NCI-H1930 (cell line): ENCODE data around the gene TPSB2.
A peak's percentile ranks its signal among the peaks of the same experiment; 100 is the strongest.

ENCODE experiments used
- DNase-seq, 2 experiments: peaks; one replicate each; lab custom pipeline; 2025; lab: John Stamatoyannopoulos, UW

The TPSB2 gene

GRCh38 chr16:1218930-1219611, 10.9 kb downstream of the TPSB2 start:
- DNase-seq: no peak

DNA sequence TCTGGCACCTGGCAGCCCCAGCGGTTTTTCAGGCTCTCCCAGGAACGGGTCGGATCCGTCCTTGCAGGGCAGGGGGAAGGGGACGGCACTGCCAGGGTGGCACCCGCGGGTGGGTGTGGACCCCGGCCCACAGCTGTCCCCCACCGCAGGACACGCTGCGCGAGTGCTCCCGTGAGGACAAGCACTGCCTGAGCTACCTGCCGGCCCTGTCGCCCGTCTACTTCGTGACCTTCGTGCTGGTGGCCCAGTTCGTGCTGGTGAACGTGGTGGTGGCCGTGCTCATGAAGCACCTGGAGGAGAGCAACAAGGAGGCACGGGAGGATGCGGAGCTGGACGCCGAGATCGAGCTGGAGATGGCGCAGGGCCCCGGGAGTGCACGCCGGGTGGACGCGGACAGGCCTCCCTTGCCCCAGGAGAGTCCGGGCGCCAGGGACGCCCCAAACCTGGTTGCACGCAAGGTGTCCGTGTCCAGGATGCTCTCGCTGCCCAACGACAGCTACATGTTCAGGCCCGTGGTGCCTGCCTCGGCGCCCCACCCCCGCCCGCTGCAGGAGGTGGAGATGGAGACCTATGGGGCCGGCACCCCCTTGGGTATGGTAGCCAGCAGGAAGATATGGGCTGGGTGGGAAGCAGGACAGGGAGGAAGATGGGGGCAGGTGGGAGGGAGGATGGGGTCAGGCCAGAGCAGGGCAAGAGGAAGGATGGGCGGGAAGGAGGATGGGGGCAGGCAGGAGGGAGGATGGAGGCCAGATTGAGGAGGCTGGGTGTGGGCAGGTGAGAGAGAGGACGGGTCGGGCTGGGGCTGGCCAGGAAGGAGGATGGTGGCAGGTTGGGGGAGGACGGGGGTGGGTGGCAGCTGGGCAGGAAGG, 11.7 kb downstream of the TPSB2 start:
- no peak for DNase-seq

GRCh38 chr16:1217526-1217925, 12.5 kb downstream of the TPSB2 start:
- DNase-seq: no peak

- DNase-seq: no peak
Observed at GRCh38 chr16:1216681-1217400, 13.1 kb downstream of the TPSB2 start.

GRCh38 chr16:1216296-1216619, 13.7 kb downstream of the TPSB2 start:
- peak; percentile 36 to 71 for DNase-seq

DNA sequence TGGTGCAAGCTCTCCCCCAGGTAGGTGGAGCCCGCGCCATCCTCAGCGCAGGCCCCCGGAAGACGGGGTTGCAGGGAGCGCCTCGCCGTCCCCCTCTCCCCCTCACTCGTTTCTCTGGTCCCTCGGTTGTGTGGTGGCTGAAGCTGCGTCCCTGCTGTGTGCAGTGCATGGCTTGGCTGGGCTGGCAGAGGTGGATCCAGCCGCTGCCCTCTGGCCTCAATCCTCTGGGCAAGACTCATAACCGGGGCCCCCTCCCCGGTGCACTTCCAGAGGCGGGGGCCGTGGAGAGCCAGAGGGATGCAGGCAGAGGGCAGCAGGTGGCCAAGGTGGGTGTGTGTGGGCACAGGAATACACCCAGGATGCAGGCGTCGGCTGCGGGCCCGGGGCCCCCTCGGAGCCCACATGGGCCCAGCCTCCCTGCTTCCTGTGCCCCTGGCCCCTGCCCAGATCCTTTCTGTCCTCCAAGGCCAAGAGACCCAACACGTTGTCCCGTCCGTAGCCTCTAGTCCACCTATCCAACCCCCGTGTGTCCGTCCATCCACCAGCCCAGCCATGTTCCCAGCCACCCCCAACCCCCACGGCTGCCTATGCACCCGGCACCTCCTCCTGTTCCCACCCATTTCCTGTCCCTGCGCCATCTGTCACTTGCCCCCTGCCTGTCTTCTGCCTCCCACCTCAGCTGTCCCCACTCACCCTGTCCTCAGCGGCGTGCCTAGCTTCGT, 14.2 kb downstream of the TPSB2 start:
- DNase-seq: no peak

DNA sequence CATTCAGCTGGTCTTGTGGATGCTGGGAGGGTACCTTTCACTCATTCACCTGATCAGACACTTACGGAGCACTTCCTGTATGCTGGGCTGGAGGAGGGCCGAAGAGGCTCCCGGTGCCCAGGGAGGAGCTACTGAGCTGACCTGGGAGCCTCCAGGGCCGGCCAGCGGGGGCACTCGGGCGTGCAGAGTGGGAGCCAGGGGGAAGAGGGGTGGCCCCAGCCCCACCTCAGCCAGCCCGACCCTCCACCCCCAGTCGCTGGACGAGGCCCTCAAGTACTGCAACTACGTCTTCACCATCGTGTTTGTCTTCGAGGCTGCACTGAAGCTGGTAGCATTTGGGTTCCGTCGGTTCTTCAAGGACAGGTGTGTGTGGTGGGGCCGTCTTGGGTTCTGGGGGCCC, 15.3 kb downstream of the TPSB2 start:
- DNase-seq: no peak

- DNase-seq: no peak
Observed at GRCh38 chr16:1213796-1214372, 16.1 kb downstream of the TPSB2 start.

- DNase-seq: no peak
Observed at GRCh38 chr16:1213231-1213630, 16.8 kb downstream of the TPSB2 start.

DNA sequence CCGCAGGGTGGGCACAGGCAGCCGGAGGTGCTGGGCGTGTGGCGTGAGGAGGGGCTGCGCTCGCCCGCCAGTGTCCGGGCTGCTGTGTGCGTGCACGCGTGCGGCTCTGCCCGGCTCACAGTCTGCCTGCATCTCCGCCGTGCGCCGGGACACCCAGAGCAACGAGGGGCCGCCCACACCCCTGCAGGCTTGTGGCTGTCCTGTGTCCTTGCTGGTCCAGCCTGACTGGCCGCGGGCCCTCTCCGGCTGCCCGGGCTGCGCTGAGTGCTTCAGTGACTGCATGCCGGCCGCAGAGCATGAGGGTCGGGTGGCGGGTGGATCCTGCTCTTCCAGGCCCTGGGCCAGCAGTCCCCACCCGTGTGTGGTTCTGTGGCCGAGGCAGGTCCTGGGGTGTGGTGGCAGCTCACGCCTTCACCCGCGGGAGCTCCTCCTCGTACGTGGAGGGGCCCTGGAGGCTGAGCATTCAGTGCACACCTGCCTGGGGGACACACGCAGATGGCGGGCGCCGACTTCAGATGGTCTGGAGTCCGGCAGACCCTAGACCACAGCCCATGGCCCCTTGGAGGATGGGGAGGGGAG, 17.3 kb downstream of the TPSB2 start:
- no peak for DNase-seq

DNA sequence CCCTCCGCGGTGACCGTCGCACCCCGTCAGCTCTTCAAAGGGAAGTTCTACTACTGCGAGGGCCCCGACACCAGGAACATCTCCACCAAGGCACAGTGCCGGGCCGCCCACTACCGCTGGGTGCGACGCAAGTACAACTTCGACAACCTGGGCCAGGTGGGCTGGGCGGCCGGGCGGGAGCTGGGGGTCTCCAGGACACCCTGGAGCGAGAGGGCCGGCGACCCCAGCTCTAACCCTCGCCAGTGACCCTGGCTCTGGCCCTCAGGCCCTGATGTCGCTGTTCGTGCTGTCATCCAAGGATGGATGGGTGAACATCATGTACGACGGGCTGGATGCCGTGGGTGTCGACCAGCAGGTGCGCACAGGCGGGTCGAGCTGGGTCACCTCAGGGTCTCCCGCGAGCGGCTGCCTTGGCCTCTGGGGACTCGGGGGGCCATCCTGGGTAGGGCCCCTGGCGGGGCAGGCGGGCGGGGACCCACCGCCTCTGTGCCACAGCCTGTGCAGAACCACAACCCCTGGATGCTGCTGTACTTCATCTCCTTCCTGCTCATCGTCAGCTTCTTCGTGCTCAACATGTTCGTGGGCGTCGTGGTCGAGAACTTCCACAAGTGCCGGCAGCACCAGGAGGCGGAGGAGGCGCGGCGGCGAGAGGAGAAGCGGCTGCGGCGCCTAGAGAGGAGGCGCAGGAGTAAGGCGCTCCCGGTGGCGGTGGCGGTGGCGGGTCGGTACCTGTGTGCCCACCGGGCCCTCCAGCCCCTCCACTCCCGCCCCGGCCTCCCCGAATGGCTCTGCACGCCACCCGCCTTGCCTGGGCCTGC, 18.3 kb downstream of the TPSB2 start:
- no peak for DNase-seq

- DNase-seq: no peak
Observed at GRCh38 chr16:1210461-1210860, 19.5 kb downstream of the TPSB2 start.

- no peak for DNase-seq
Observed at GRCh38 chr16:1209081-1209480, 20.9 kb downstream of the TPSB2 start.

- no peak for DNase-seq
Observed at GRCh38 chr16:1208239-1208830, 21.6 kb downstream of the TPSB2 start.

DNA sequence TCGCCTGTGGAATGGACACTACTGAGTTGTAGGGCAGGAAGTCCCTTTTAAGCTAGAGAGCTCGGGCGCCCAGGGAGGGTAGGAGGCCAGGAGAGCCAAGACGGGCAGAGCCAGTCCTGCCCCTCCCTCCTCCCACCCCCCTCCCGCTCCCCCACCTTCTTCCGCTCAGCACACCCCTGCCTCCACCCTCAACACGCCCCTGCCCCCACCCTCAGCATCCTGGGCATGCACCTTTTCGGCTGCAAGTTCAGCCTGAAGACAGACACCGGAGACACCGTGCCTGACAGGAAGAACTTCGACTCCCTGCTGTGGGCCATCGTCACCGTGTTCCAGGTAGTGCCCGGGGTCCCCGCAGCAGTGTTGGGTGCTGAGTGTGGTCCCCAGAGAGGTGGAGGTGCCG, 23.2 kb downstream of the TPSB2 start:
- DNase-seq: no peak

GRCh38 chr16:1206326-1206725, 23.7 kb downstream of the TPSB2 start:
- no peak for DNase-seq

DNA sequence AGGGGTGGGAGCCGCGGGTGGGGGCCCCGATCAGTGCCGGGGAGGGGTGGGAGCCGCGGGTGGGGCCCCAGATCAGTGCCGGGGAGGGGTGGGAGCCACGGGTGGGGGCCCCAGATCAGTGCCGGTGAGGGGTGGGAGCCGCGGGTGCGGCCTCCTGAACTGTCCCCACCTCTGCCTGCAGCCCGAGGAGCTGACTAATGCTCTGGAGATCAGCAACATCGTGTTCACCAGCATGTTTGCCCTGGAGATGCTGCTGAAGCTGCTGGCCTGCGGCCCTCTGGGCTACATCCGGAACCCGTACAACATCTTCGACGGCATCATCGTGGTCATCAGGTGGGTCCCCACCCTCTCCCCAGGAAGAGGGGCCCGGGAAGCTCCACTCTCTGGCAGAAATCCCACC, 25.1 kb downstream of the TPSB2 start:
- no peak for DNase-seq

- no peak for DNase-seq
Observed at GRCh38 chr16:1202274-1202673, 27.7 kb downstream of the TPSB2 start.

- DNase-seq: no peak
Observed at GRCh38 chr16:1201444-1201843, 28.5 kb downstream of the TPSB2 start.

DNA sequence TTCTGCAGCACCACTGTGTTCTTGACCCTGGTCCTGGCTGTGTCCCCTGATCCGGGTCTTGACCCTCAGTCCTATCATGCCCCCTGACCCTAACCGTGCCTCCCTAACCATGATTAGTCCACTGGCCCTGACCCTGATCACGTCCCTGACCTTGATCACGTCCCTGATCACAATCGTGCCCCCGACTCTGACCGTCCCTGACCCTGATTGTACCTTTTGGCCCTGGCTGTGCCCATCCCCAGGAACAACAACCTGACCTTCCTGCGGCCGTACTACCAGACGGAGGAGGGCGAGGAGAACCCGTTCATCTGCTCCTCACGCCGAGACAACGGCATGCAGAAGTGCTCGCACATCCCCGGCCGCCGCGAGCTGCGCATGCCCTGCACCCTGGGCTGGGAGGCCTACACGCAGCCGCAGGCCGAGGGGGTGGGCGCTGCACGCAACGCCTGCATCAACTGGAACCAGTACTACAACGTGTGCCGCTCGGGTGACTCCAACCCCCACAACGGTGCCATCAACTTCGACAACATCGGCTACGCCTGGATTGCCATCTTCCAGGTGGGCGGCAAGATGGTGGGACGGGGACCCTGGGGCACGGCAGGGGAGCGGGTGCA, 29.9 kb downstream of the TPSB2 start:
- no peak for DNase-seq
